Peyer's patch (tissue), 4 donors: ENCODE measurements around the gene RAB17.

Source experiments
- POLR2A ChIP-seq, 2 donors: fragments of 450-650 bp; IDR thresholded peaks; one replicate each; pipeline ENCODE4 v1.5.1; 2017; ENCODE audit warnings: antibody characterized with exemption in 2 of 2, mild to moderate bottlenecking in 2 of 2, moderate library complexity in 2 of 2
- TF ChIP-seq, protein P1 (sequence below), 6 experiments: fragments of 450-650 bp in 4 of 6; fragments of 200-600 bp in 2 of 6; sonication (generic) in 1 of 6; IDR thresholded peaks; one replicate each; pipeline ENCODE4 v1.5.1; 2017 to 2019; ENCODE audit warnings: antibody characterized with exemption in 6 of 6, mild to moderate bottlenecking in 3 of 6, moderate library complexity in 1 of 6

DNA sequence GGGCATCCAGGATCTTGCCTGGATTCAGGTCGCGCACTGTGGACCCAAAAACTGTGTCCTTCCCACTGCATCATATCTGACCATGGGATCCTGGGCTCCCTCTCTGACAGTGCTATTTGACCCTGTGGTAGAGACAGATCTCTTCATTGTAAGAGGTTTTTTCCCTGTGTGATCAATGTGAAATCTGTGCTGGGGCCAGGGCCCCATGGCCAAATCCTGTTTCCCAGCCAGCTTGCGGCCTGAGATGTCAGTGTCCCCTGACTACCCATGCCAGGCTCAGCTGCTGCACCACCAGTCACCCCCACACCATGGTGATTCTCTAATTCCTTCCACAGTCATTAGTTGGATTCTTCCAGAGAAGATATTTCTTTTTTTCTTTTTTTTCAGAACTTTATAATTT, 20.6 kb downstream of the RAB17 start:
- TF ChIP-seq, protein P1, sequence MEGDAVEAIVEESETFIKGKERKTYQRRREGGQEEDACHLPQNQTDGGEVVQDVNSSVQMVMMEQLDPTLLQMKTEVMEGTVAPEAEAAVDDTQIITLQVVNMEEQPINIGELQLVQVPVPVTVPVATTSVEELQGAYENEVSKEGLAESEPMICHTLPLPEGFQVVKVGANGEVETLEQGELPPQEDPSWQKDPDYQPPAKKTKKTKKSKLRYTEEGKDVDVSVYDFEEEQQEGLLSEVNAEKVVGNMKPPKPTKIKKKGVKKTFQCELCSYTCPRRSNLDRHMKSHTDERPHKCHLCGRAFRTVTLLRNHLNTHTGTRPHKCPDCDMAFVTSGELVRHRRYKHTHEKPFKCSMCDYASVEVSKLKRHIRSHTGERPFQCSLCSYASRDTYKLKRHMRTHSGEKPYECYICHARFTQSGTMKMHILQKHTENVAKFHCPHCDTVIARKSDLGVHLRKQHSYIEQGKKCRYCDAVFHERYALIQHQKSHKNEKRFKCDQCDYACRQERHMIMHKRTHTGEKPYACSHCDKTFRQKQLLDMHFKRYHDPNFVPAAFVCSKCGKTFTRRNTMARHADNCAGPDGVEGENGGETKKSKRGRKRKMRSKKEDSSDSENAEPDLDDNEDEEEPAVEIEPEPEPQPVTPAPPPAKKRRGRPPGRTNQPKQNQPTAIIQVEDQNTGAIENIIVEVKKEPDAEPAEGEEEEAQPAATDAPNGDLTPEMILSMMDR (IDR thresholded peaks at IDR 0.05): no peak
- TF ChIP-seq POLR2A (IDR thresholded peaks at IDR 0.05): no peak
